Measurements from ENCODE around the gene DIAPH1.

Gene DIAPH1

GRCh38 chr5:141517312-141517711, 101.5 kb downstream of the DIAPH1 start:
- no peak for DNase-seq

GRCh38 chr5:141516672-141517025, 102.2 kb downstream of the DIAPH1 start:
- DNase-seq, result no peak

- DNase-seq, result no peak
Measured at GRCh38 chr5:141515946-141516671, 102.7 kb downstream of the DIAPH1 start.

- DNase-seq, result no peak
Measured at GRCh38 chr5:141515141-141515540, 103.7 kb downstream of the DIAPH1 start.

GRCh38 chr5:141514330-141515133, 104.3 kb downstream of the DIAPH1 start:
- no peak for DNase-seq

- peak; percentile 6 for DNase-seq
Measured at GRCh38 chr5:141513627-141514329, 105.0 kb downstream of the DIAPH1 start.

GRCh38 chr5:141512911-141513626, 105.7 kb downstream of the DIAPH1 start:
- DNase-seq, result peak; percentile 47

- peak; percentile 67 for DNase-seq
Measured at GRCh38 chr5:141512390-141512910, 106.3 kb downstream of the DIAPH1 start.

GRCh38 chr5:141511771-141512325, 107.0 kb downstream of the DIAPH1 start:
- DNase-seq, result no peak

GRCh38 chr5:141510850-141511601, 107.8 kb downstream of the DIAPH1 start:
- no peak for DNase-seq

GRCh38 chr5:141510160-141510559, 108.6 kb downstream of the DIAPH1 start:
- no peak for DNase-seq

GRCh38 chr5:141508798-141509611, 109.8 kb downstream of the DIAPH1 start:
- no peak for DNase-seq

- DNase-seq, result no peak
Measured at GRCh38 chr5:141508440-141508797, 110.4 kb downstream of the DIAPH1 start.

- DNase-seq, result no peak
Measured at GRCh38 chr5:141507387-141508091, 111.3 kb downstream of the DIAPH1 start.

GRCh38 chr5:141506381-141507155, 112.2 kb downstream of the DIAPH1 start:
- no peak for DNase-seq

GRCh38 chr5:141504216-141504615, 114.6 kb downstream of the DIAPH1 start:
- no peak for DNase-seq

- DNase-seq, result no peak
Measured at GRCh38 chr5:141503681-141504080, 115.1 kb downstream of the DIAPH1 start.

- no peak for DNase-seq
Measured at GRCh38 chr5:141501761-141502160, 117.0 kb downstream of the DIAPH1 start.

GRCh38 chr5:141496038-141496437, 122.8 kb downstream of the DIAPH1 start:
- no peak for DNase-seq

All from NCI-H2029 treated with DMSO at 0.1 percent for 48 hours (cell line).